HepG2 (cell line): ENCODE measurements around the gene BMP6. TPM values are rescaled to one million over a fixed set of nuclear protein-coding genes. Genes with fewer than 3 reads are reported as not detected.
A peak's percentile ranks its signal among the peaks of the same experiment; 100 is the strongest.

Source experiments
- ARID2 ChIP-seq: sonication (generic); formaldehyde crosslinking; IDR thresholded peaks from 2 replicates; pipeline ENCODE4 v1.8.1; 2022; ENCODE audit warnings: mild to moderate bottlenecking, missing genetic modification reagents, borderline replicate concordance
- DNMT1 ChIP-seq: sonication (generic); formaldehyde crosslinking; IDR thresholded peaks from 2 replicates; pipeline ENCODE4 v1.5.1; 2020; ENCODE audit warnings: mild to moderate bottlenecking, missing genetic modification reagents
- FOXP1 ChIP-seq, 2 experiments: fragments of 450-650 bp in 1 of 2; IDR thresholded peaks; 2 replicates each; pipeline ENCODE4 v1.6.1; 2017 to 2018; ENCODE audit warnings: antibody characterized with exemption in 1 of 2
- GZF1 ChIP-seq: sonication (generic); formaldehyde crosslinking; IDR thresholded peaks from 2 replicates; pipeline ENCODE4 v1.5.1; 2020; ENCODE audit warnings: mild to moderate bottlenecking, missing genetic modification reagents
- HDAC2 ChIP-seq: sonication (generic); formaldehyde crosslinking; IDR thresholded peaks from 2 replicates; pipeline ENCODE4 v1.4.0; 2020; ENCODE audit warnings: missing genetic modification reagents
- IKZF4 ChIP-seq: sonication (generic); formaldehyde crosslinking; IDR thresholded peaks from 2 replicates; pipeline ENCODE4 v1.5.1; 2020; ENCODE audit warnings: borderline replicate concordance, mild to moderate bottlenecking, low read depth, missing genetic modification reagents; ENCODE audit errors: not compliant biosample characterization
- MBNL3 ChIP-seq: fragments of 250-450 bp; sonication (Bioruptor Pico); conservative IDR thresholded peaks from 2 replicates; pipeline ENCODE4 v1.8.0; 2022; ENCODE audit warnings: mild to moderate bottlenecking, inconsistent platforms
- SP4 ChIP-seq: sonication (generic); formaldehyde crosslinking; IDR thresholded peaks from 2 replicates; pipeline ENCODE4 v1.8.1; 2023; ENCODE audit warnings: mild to moderate bottlenecking, missing genetic modification reagents
- ZNF251 ChIP-seq: sonication (generic); formaldehyde crosslinking; IDR thresholded peaks from 2 replicates; pipeline ENCODE4 v1.9.0; 2021; ENCODE audit warnings: mild to moderate bottlenecking, missing genetic modification reagents
- ZNF343 ChIP-seq: sonication (generic); formaldehyde crosslinking; IDR thresholded peaks from 2 replicates; pipeline ENCODE4 v1.4.0; 2020; ENCODE audit warnings: mild to moderate bottlenecking, missing genetic modification reagents
- ZNF441 ChIP-seq: sonication (generic); formaldehyde crosslinking; IDR thresholded peaks from 2 replicates; pipeline ENCODE4 v1.7.0; 2021; ENCODE audit warnings: missing genetic modification reagents, borderline replicate concordance
- polyA plus RNA-seq, 8 experiments: library from polyadenylated mRNA; depleted of rRNA in 3 of 8; stranded (reverse) in 7 of 8; unstranded in 1 of 8; fragments of >200 nt; fragmentation: Illumina TruSeq in 4 of 8; extraction: Trizol in 4 of 8; gene quantifications; 2 replicates each; pipeline versions ENCODE4 v1.2.1 to v1.2.3, GENCODE V29; 2011 to 2016; ENCODE audit warnings: low read depth in 4 of 8, missing spikeins in 1 of 8, mixed read lengths in 1 of 8; ENCODE audit not compliant: insufficient read depth in 1 of 8
- total RNA-seq, 5 experiments: library from RNA; depleted of rRNA; stranded (reverse); fragments of >200 nt; fragmentation: Illumina TruSeq; extraction: Trizol; gene quantifications; 2 replicates each; pipeline ENCODE4 v1.2.3, GENCODE V29; 2016; ENCODE audit warnings: low read depth in 1 of 5
- TF ChIP-seq, protein P1 (sequence below): sonication (generic); formaldehyde crosslinking; IDR thresholded peaks from 2 replicates; pipeline ENCODE4 v1.4.0; 2020; ENCODE audit warnings: missing genetic modification reagents, mild to moderate bottlenecking, borderline replicate concordance
- TF ChIP-seq, protein P2 (sequence below): sonication (generic); formaldehyde crosslinking; IDR thresholded peaks from 2 replicates; pipeline ENCODE4 v1.5.0; 2020; ENCODE audit warnings: mild to moderate bottlenecking, missing genetic modification reagents
- TF ChIP-seq, protein P3 (sequence below): IDR thresholded peaks from 2 replicates; pipeline ENCODE4 v1.6.1; 2016; ENCODE audit warnings: low read depth

The BMP6 gene
- total and polyA plus RNA-seq, 2 of the 13 experiments (the other 11 are each of a cell fraction or from before 2014, with no cell fraction given) = 0.09 to 0.18 TPM

DNA sequence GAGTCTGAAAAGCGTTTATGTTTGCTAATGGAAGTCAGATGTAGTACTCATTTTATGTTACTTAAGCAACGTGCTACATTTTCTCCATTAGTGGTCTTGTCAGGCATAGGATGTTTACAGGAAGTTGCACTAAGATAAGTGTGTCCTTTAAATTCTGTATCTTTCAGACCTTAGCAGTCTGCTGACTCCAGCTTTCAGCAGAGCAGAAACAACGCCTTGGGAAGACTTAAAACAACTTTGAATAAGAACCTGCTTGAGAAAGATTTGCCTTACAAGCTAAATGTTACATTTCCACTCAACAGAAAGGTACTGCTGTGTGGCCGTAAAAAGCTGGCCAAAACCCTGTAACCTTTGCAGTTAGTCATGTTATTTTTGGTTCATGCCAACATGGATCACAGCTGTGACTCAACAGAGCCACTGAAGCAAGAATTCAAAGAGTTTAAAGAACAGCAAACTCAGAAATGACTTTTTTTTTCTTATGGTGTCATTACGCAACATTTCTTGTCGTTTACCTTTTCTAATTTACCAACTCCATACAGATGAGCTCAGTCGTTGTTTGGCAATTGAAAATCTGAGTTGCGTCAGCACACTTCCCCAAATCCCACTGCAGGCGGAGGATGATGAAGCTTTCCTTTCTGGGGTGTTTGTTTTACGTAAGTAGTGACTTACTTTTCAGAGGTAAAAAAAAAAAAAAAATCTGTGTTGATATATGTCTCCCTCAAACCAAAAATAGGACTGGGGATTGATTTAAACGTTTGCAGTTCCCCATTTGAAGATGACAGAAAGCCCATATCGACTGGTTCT lies 27.9 kb upstream of the BMP6 start (continued):
- TF ChIP-seq, protein P1, sequence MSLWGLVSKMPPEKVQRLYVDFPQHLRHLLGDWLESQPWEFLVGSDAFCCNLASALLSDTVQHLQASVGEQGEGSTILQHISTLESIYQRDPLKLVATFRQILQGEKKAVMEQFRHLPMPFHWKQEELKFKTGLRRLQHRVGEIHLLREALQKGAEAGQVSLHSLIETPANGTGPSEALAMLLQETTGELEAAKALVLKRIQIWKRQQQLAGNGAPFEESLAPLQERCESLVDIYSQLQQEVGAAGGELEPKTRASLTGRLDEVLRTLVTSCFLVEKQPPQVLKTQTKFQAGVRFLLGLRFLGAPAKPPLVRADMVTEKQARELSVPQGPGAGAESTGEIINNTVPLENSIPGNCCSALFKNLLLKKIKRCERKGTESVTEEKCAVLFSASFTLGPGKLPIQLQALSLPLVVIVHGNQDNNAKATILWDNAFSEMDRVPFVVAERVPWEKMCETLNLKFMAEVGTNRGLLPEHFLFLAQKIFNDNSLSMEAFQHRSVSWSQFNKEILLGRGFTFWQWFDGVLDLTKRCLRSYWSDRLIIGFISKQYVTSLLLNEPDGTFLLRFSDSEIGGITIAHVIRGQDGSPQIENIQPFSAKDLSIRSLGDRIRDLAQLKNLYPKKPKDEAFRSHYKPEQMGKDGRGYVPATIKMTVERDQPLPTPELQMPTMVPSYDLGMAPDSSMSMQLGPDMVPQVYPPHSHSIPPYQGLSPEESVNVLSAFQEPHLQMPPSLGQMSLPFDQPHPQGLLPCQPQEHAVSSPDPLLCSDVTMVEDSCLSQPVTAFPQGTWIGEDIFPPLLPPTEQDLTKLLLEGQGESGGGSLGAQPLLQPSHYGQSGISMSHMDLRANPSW = 0 out of 2 replicates have a peak, but pooled peaks have one; percentile 29
- no peak for TF ChIP-seq MBNL3 (CRISPR knock-in tag)
- 0 out of 2 replicates have a peak, but pooled peaks have one; percentile 32 for TF ChIP-seq ARID2 (CRISPR knock-in tag)
- no peak for TF ChIP-seq ZNF343 (CRISPR knock-in tag)
- peak; percentile 11; the same call in 1 of the 2 replicates for TF ChIP-seq HDAC2 (CRISPR knock-in tag)
- TF ChIP-seq GZF1 = no peak
- no peak; the same call in 1 of the 2 replicates for TF ChIP-seq SP4 (CRISPR knock-in tag)
- TF ChIP-seq ZNF251 = no peak
- no peak for TF ChIP-seq FOXP1 (IDR thresholded peaks at IDR 0.05)
- TF ChIP-seq FOXP1 (CRISPR knock-in tag; IDR thresholded peaks at IDR 0.05) = peak; percentile 50
- TF ChIP-seq DNMT1 (CRISPR knock-in tag) = no peak
- TF ChIP-seq, protein P2, sequence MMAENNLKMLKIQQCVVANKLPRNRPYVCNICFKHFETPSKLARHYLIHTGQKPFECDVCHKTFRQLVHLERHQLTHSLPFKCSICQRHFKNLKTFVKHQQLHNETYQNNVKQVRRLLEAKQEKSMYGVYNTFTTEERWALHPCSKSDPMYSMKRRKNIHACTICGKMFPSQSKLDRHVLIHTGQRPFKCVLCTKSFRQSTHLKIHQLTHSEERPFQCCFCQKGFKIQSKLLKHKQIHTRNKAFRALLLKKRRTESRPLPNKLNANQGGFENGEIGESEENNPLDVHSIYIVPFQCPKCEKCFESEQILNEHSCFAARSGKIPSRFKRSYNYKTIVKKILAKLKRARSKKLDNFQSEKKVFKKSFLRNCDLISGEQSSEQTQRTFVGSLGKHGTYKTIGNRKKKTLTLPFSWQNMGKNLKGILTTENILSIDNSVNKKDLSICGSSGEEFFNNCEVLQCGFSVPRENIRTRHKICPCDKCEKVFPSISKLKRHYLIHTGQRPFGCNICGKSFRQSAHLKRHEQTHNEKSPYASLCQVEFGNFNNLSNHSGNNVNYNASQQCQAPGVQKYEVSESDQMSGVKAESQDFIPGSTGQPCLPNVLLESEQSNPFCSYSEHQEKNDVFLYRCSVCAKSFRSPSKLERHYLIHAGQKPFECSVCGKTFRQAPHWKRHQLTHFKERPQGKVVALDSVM (CRISPR knock-in tag) = no peak
- TF ChIP-seq, protein P3, sequence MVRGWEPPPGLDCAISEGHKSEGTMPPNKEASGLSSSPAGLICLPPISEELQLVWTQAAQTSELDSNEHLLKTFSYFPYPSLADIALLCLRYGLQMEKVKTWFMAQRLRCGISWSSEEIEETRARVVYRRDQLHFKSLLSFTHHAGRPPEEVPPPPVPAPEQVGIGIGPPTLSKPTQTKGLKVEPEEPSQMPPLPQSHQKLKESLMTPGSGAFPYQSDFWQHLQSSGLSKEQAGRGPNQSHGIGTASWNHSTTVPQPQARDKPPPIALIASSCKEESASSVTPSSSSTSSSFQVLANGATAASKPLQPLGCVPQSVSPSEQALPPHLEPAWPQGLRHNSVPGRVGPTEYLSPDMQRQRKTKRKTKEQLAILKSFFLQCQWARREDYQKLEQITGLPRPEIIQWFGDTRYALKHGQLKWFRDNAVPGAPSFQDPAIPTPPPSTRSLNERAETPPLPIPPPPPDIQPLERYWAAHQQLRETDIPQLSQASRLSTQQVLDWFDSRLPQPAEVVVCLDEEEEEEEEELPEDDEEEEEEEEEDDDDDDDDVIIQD (CRISPR knock-in tag) = peak; percentile 68; the same call in 1 of the 2 replicates
- TF ChIP-seq IKZF4 (CRISPR knock-in tag) = no peak
- TF ChIP-seq ZNF441 (CRISPR knock-in tag) = no peak
